Eye (tissue), 1 donor: ENCODE measurements around the gene CNTN5.
A peak's percentile ranks its signal among the peaks of the same experiment; 100 is the strongest.

Experiments
- DNase-seq: peaks from one replicate; pipeline ENCODE4 v3.0.0-alpha.2; 2015

CNTN5 gene

GRCh38 chr11:100133114-100133513 is 1112.4 kb downstream of the CNTN5 start:
- peak; percentile 28 for DNase-seq

GRCh38 chr11:100141201-100141600 is 1120.5 kb downstream of the CNTN5 start:
- no peak for DNase-seq

- DNase-seq: peak; percentile 7
Observed at GRCh38 chr11:100151944-100152343, 1131.2 kb downstream of the CNTN5 start.

GRCh38 chr11:100152766-100153165 is 1132.0 kb downstream of the CNTN5 start:
- DNase-seq: no peak

- DNase-seq: no peak
Observed at GRCh38 chr11:100163471-100163870, 1142.7 kb downstream of the CNTN5 start.

GRCh38 chr11:100174881-100175280 is 1154.1 kb downstream of the CNTN5 start:
- DNase-seq: no peak

GRCh38 chr11:100176456-100176855 is 1155.7 kb downstream of the CNTN5 start:
- DNase-seq: no peak

- no peak for DNase-seq
Observed at GRCh38 chr11:100177651-100178050, 1156.9 kb downstream of the CNTN5 start.

GRCh38 chr11:100182350-100182749 is 1161.6 kb downstream of the CNTN5 start:
- DNase-seq: no peak

- DNase-seq: no peak
Observed at GRCh38 chr11:100182927-100183326, 1162.2 kb downstream of the CNTN5 start.

GRCh38 chr11:100185588-100185987 is 1164.8 kb downstream of the CNTN5 start:
- no peak for DNase-seq

GRCh38 chr11:100188137-100188783 is 1167.5 kb downstream of the CNTN5 start:
- DNase-seq: no peak

GRCh38 chr11:100190395-100190794 is 1169.6 kb downstream of the CNTN5 start:
- no peak for DNase-seq

GRCh38 chr11:100192181-100192580 is 1171.4 kb downstream of the CNTN5 start:
- no peak for DNase-seq

GRCh38 chr11:100203789-100204188 is 1183.0 kb downstream of the CNTN5 start:
- DNase-seq: peak; percentile 25

- DNase-seq: no peak
Observed at GRCh38 chr11:100205926-100206325, 1185.2 kb downstream of the CNTN5 start.

- no peak for DNase-seq
Observed at GRCh38 chr11:100208207-100208606, 1187.5 kb downstream of the CNTN5 start.

GRCh38 chr11:100214791-100215190 is 1194.0 kb downstream of the CNTN5 start:
- DNase-seq: no peak

- DNase-seq: no peak
Observed at GRCh38 chr11:100220801-100221200, 1200.1 kb downstream of the CNTN5 start.

- no peak for DNase-seq
Observed at GRCh38 chr11:100221791-100222190, 1201.0 kb downstream of the CNTN5 start.

- DNase-seq: no peak
Observed at GRCh38 chr11:100224541-100225034, 1203.8 kb downstream of the CNTN5 start.

GRCh38 chr11:100229086-100229485 is 1208.3 kb downstream of the CNTN5 start:
- no peak for DNase-seq

- no peak for DNase-seq
Observed at GRCh38 chr11:100232006-100232405, 1211.3 kb downstream of the CNTN5 start.

GRCh38 chr11:100235085-100235484 is 1214.3 kb downstream of the CNTN5 start:
- DNase-seq: no peak

GRCh38 chr11:100240025-100240539 is 1219.3 kb downstream of the CNTN5 start:
- DNase-seq: peak; percentile 6
